OCI-LY3 (cell line): ENCODE data around the gene TMEM163.

Experiments used
- H2AFZ ChIP-seq: fragments of 200-600, 300-600 bp; shearing (Covaris generic); 2 replicates; pipeline ENCODE4 v1.6.0; 2014; ENCODE audit warnings: antibody characterized with exemption, low read depth, low read length
- H3K27ac ChIP-seq: fragments of 200-600, 300-600 bp; sonication (generic); 2 replicates; pipeline ENCODE4 v1.5.1; 2014; ENCODE audit warnings: mild to moderate bottlenecking, low read length, moderate library complexity, mixed read lengths
- H3K27me3 ChIP-seq: fragments of 200-600, 300-600 bp; sonication (generic); 2 replicates; pipeline ENCODE4 v1.6.1; 2014; ENCODE audit warnings: low read depth, low read length, mixed read lengths
- H3K36me3 ChIP-seq: fragments of 200-600, 300-600 bp; sonication (generic); replicated peaks from 2 replicates; pipeline ENCODE3; 2014; ENCODE audit warnings: low read depth, low read length, mixed read lengths
- H3K4me1 ChIP-seq: fragments of 300-600, 200-600 bp; sonication (generic); 2 replicates; pipeline ENCODE4 v1.6.1; 2014; ENCODE audit warnings: low read length, mixed read lengths
- H3K4me2 ChIP-seq: fragments of 200-600, 300-600 bp; sonication (generic); 2 replicates; pipeline ENCODE4 v1.6.1; 2014; ENCODE audit warnings: low read length, mixed read lengths
- H3K4me3 ChIP-seq: fragments of 300-600, 200-600 bp; sonication (generic); 2 replicates; pipeline ENCODE4 v1.5.1; 2014; ENCODE audit warnings: antibody characterized with exemption, mild to moderate bottlenecking, low read length, moderate library complexity
- H3K79me2 ChIP-seq: fragments of 300-600, 200-600 bp; shearing (Covaris generic); 2 replicates; pipeline ENCODE4 v1.6.1; 2014; ENCODE audit warnings: mild to moderate bottlenecking, low read length, mixed read lengths
- H3K9ac ChIP-seq: fragments of 300-600, 200-600 bp; shearing (Covaris generic); 2 replicates; pipeline ENCODE4 v1.6.0; 2014; ENCODE audit warnings: mild to moderate bottlenecking, low read length, moderate library complexity
- H3K9me3 ChIP-seq: fragments of 200-600, 300-600 bp; shearing (Covaris generic); 2 replicates; pipeline ENCODE4 v1.6.1; 2014; ENCODE audit warnings: low read length, mixed read lengths; ENCODE audit not compliant: insufficient read depth
- H4K20me1 ChIP-seq: fragments of 200-600, 300-600 bp; sonication (generic); 2 replicates; pipeline ENCODE4 v1.6.1; 2016; ENCODE audit warnings: low read length, mixed read lengths; ENCODE audit not compliant: insufficient read depth
- CTCF ChIP-seq: fragments of 200-600, 300-600 bp; sonication (generic); IDR thresholded peaks from 2 replicates; pipeline ENCODE4 v1.5.1; 2014; ENCODE audit warnings: antibody characterized with exemption, low read length, low read depth
- EZH2phosphoT487 ChIP-seq: fragments of 200-600 bp; shearing (Covaris generic); IDR thresholded peaks from 2 replicates; pipeline ENCODE4 v1.6.1; 2018; ENCODE audit warnings: antibody characterized with exemption, mixed run types, low read depth

TMEM163 gene

GRCh38 chr2:134421556-134422328 lies 297.1 kb downstream of the TMEM163 start:
- no peaks in the 10 kb centered on the region for H3K36me3 ChIP-seq
- H3K27ac ChIP-seq: no peak overlapping the region
- no peaks in the 10 kb centered on the region for H3K79me2 ChIP-seq
- H2AFZ ChIP-seq: no peak overlapping the region
- H3K4me1 ChIP-seq: no peaks in the 10 kb centered on the region
- no peaks in the 10 kb centered on the region for H4K20me1 ChIP-seq
- no peak overlapping the region for H3K4me3 ChIP-seq
- no peak for TF ChIP-seq CTCF
- no peak for TF ChIP-seq EZH2phosphoT487
- H3K9me3 ChIP-seq: no peaks in the 10 kb centered on the region
- no peak overlapping the region for H3K4me2 ChIP-seq
- no peak overlapping the region for H3K9ac ChIP-seq
- H3K27me3 ChIP-seq: no peaks in the 10 kb centered on the region

- no peak for TF ChIP-seq CTCF
- TF ChIP-seq EZH2phosphoT487: no peak
- H3K27ac ChIP-seq: no peak overlapping the region
Observed at GRCh38 chr2:134420920-134421319, 297.9 kb downstream of the TMEM163 start.

GRCh38 chr2:134420259-134420658 lies 298.5 kb downstream of the TMEM163 start:
- TF ChIP-seq EZH2phosphoT487 (no peak), CTCF (no peak)
- Histone ChIP-seq H3K27ac (no peak overlapping the region), H3K36me3 (no peaks in the 10 kb centered on the region), H2AFZ (no peak overlapping the region), H3K4me2 (no peak overlapping the region), H3K27me3 (no peaks in the 10 kb centered on the region), H3K4me1 (no peaks in the 10 kb centered on the region), H3K79me2 (no peaks in the 10 kb centered on the region), H3K4me3 (no peak overlapping the region), H4K20me1 (no peaks in the 10 kb centered on the region), H3K9me3 (no peaks in the 10 kb centered on the region), H3K9ac (no peak overlapping the region)

More at GRCh38 chr2:134420920-134421319, 297.9 kb downstream of the TMEM163 start:
- H3K9ac ChIP-seq: no peak overlapping the region
- no peaks in the 10 kb centered on the region for H3K36me3 ChIP-seq
- H3K4me2 ChIP-seq: no peak overlapping the region
- no peak overlapping the region for H3K4me3 ChIP-seq
- no peaks in the 10 kb centered on the region for H3K9me3 ChIP-seq
- no peaks in the 10 kb centered on the region for H4K20me1 ChIP-seq
- no peaks in the 10 kb centered on the region for H3K79me2 ChIP-seq
- H3K27me3 ChIP-seq: no peaks in the 10 kb centered on the region
- H2AFZ ChIP-seq: no peak overlapping the region
- no peaks in the 10 kb centered on the region for H3K4me1 ChIP-seq

GRCh38 chr2:134417968-134418582 lies 300.7 kb downstream of the TMEM163 start:
- TF ChIP-seq CTCF: no peak
- no peak for TF ChIP-seq EZH2phosphoT487
- Histone ChIP-seq H3K4me2 (no peak overlapping the region), H3K27me3 (no peaks in the 10 kb centered on the region), H3K4me3 (no peak overlapping the region), H3K9ac (no peak overlapping the region), H3K9me3 (no peaks in the 10 kb centered on the region), H2AFZ (no peak overlapping the region), H3K27ac (no peak overlapping the region), H3K36me3 (no peaks in the 10 kb centered on the region), H3K79me2 (no peaks in the 10 kb centered on the region), H3K4me1 (no peaks in the 10 kb centered on the region), H4K20me1 (no peaks in the 10 kb centered on the region)
